Left ventricle myocardium inferior (tissue), 1 donor: ENCODE results near the gene SPECC1L. TPM values are rescaled to one million over a fixed set of nuclear protein-coding genes. Genes with fewer than 3 reads are reported as not detected.

ENCODE experiments used
- DNase-seq: peaks from one replicate; pipeline ENCODE4 v3.0.0-alpha.2; 2020
- H3K27ac ChIP-seq: fragments of 200-600 bp; replicated peaks from 2 replicates; pipeline ENCODE4 v1.8.0; 2021
- H3K27me3 ChIP-seq: fragments of 200-600 bp; 2 replicates; pipeline ENCODE4 v1.8.0; 2021; ENCODE audit warnings: low read depth
- H3K36me3 ChIP-seq: fragments of 200-600 bp; 2 replicates; pipeline ENCODE4 v1.8.0; 2021
- H3K4me1 ChIP-seq: fragments of 200-600 bp; 2 replicates; pipeline ENCODE4 v1.8.0; 2021
- H3K4me3 ChIP-seq: fragments of 200-600 bp; 2 replicates; pipeline ENCODE4 v1.8.0; 2021; ENCODE audit warnings: mild to moderate bottlenecking, moderate library complexity
- H3K9me3 ChIP-seq: fragments of 200-600 bp; replicated peaks from 2 replicates; pipeline ENCODE4 v1.8.0; 2021
- intact Hi-C: fragments of 100-400 bp; cut with micrococcal nuclease; formaldehyde crosslinking; loops from one replicate; pipeline ENCODE4 v1.11.0; 2022
- total RNA-seq: library from RNA; stranded (reverse); fragmentation: NEBNext Ultra II Directional; extraction: Animal tissue kit (Norgen Biotek cat#: 25700); gene quantifications from one replicate; pipeline ENCODE4 v1.2.1, GENCODE V29; 2021
- TF ChIP-seq, protein P1 (sequence below): fragments of 200-600 bp; IDR thresholded peaks from 2 replicates; pipeline ENCODE4 v1.8.0; 2021; ENCODE audit warnings: antibody characterized with exemption, mild to moderate bottlenecking, borderline replicate concordance
- donor health status: DM: no; HTN: yes; CAD: no; lungs with severe emphysema.

SPECC1L gene
- total RNA-seq, 1 donor from 2014 or later = 51.9 TPM

DNA sequence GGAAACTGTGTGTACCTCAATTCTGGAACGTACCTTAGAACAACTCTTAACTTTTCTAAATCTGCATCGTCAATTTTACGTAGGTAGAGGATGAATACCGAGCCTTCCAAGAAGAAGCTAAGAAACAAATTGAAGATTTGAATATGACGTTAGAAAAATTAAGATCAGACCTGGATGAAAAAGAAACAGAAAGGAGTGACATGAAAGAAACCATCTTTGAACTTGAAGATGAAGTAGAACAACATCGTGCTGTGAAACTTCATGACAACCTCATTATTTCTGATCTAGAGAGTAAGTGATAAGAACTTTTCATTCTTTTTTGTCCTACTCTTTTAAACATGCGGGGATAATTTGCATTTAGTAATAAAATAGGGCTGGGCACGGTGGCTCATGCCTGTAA, 53.5 kb downstream of the SPECC1L start:
- no peak for DNase-seq
- no peak overlapping the region for H3K4me3 ChIP-seq
- H3K27me3 ChIP-seq = no peaks in the 10 kb centered on the region
- H3K9me3 ChIP-seq = no peaks in the 10 kb centered on the region
- TF ChIP-seq, protein P1, sequence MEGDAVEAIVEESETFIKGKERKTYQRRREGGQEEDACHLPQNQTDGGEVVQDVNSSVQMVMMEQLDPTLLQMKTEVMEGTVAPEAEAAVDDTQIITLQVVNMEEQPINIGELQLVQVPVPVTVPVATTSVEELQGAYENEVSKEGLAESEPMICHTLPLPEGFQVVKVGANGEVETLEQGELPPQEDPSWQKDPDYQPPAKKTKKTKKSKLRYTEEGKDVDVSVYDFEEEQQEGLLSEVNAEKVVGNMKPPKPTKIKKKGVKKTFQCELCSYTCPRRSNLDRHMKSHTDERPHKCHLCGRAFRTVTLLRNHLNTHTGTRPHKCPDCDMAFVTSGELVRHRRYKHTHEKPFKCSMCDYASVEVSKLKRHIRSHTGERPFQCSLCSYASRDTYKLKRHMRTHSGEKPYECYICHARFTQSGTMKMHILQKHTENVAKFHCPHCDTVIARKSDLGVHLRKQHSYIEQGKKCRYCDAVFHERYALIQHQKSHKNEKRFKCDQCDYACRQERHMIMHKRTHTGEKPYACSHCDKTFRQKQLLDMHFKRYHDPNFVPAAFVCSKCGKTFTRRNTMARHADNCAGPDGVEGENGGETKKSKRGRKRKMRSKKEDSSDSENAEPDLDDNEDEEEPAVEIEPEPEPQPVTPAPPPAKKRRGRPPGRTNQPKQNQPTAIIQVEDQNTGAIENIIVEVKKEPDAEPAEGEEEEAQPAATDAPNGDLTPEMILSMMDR = no peak
- intact Hi-C loops = loop anchor here (10.0 kb wide), 1 partner anchor 201 kb away; no protein-coding TSS in a partner anchor
- peaks cover 65% of the 10 kb centered on the region for H3K36me3 ChIP-seq
- H3K4me1 ChIP-seq = peaks cover 38% of the 10 kb centered on the region
- peak overlapping the region; percentile 36 for H3K27ac ChIP-seq

DNA sequence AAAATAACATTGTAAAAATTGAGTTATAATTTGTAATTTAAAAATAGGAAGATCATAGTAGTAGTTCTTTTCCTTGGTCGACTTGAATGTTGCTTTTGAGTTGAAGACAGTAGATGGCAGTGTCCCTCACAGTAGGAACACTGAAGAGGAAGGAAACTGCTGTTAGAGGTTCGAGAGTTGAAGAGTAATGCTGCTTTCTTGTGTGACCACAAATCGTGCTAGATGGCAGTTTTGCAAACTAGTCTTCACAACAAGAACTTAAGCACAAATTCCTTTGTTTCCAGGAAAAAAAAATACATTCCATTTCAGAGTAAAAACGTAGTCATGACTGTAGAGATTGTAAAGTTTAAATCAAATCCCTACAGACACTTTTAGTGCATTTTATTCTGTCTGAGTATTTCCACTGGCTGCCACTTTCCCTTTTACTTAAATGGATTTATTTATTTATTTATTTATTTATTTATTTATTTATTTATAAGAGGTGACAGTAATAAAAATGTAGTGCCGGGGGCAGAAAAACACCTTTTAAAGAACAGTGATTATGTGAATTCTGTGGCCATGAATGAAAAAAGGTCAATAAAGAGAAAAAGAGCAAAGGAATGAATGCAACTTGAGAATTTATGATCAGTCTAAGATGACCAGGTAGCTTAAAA, 54.6 kb downstream of the SPECC1L start:
- intact Hi-C loops = loop anchor here (10.0 kb wide), 1 partner anchor 200 kb away; no protein-coding TSS in a partner anchor
- H3K4me3 ChIP-seq = no peak overlapping the region
- no peaks in the 10 kb centered on the region for H3K27me3 ChIP-seq
- TF ChIP-seq, protein P1 = peak; percentile 85
- H3K9me3 ChIP-seq = no peaks in the 10 kb centered on the region
- DNase-seq = no peak
- peaks cover 49% of the 10 kb centered on the region for H3K4me1 ChIP-seq
- peaks cover 66% of the 10 kb centered on the region for H3K36me3 ChIP-seq
- H3K27ac ChIP-seq = no peak overlapping the region

DNA sequence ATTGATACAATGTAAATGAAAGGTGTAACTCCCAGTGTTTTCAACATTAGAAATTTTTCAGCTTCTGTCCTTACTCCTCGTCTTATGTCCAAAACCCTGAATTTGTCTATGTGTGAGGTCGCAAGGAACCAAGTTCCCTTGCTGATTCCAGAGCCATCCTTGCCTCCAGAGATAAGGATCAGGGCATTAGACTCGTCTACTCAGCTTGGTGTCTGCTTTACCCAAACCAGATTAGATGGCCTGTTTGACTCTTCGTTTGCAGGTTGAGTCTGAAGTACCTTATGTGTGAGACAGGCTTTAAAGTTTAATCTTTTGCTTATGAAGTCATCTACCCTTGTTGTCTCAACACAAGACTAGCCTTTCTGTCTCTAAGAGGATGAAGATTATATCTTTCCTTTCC, 55.6 kb downstream of the SPECC1L start:
- H3K9me3 ChIP-seq = no peaks in the 10 kb centered on the region
- no peaks in the 10 kb centered on the region for H3K27me3 ChIP-seq
- H3K27ac ChIP-seq = no peak overlapping the region
- peaks cover 49% of the 10 kb centered on the region for H3K4me1 ChIP-seq
- H3K36me3 ChIP-seq = peaks cover 73% of the 10 kb centered on the region
- TF ChIP-seq, protein P1 = no peak
- intact Hi-C loops = loop anchor here (10.0 kb wide), 1 partner anchor 199 kb away; no protein-coding TSS in a partner anchor
- no peak overlapping the region for H3K4me3 ChIP-seq
- no peak for DNase-seq

DNA sequence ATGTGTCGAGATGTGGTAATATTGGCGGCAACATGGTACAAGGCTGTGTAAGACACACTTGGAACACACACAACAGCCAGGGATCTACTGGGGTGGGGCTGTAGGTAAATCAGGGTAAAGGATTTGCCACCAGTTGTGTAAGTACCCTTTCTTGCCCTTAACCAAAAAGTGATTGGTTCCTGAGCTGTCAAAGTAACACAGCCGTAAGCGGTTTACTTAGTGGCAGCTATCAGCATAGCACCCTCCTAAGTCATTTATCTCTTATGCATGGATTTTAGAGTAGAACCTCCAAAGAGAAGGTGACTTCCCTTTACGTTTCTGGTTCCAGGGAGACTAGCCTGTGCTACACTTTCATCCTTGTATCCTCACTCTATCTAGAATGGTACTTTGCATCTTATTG, 57.2 kb downstream of the SPECC1L start:
- no peak overlapping the region for H3K4me3 ChIP-seq
- H3K9me3 ChIP-seq = no peaks in the 10 kb centered on the region
- intact Hi-C loops = loop anchor here (10.0 kb wide), 1 partner anchor 197 kb away; no protein-coding TSS in a partner anchor
- TF ChIP-seq, protein P1 = no peak
- peaks cover 51% of the 10 kb centered on the region for H3K4me1 ChIP-seq
- no peak for DNase-seq
- H3K36me3 ChIP-seq = peaks cover 71% of the 10 kb centered on the region
- H3K27ac ChIP-seq = no peak overlapping the region
- H3K27me3 ChIP-seq = no peaks in the 10 kb centered on the region

DNA sequence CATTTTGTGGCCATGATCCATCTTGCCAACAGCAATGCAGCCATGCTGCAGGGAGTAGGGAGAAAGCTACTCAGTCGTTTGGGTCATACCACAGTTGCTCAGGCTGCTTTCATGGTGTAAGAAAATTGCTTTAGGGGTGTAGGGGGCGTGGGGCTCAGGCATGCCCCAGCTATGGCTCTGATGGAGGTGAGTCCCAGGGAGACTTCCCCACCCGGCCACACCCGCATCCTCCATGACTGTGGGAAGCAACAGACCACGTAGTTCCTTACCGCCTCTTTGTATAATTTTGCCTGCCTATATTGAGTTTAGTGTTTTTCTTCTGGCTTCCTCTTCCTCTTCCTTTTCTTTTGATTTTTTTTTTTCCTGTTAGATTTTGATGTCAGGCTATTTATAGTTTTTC, 58.8 kb downstream of the SPECC1L start:
- TF ChIP-seq, protein P1 = no peak
- no peaks in the 10 kb centered on the region for H3K27me3 ChIP-seq
- H3K36me3 ChIP-seq = peaks cover 66% of the 10 kb centered on the region
- peak overlapping the region; percentile 10 for H3K27ac ChIP-seq
- H3K4me1 ChIP-seq = peaks cover 39% of the 10 kb centered on the region
- H3K9me3 ChIP-seq = no peaks in the 10 kb centered on the region
- intact Hi-C loops = loop anchor here (10.0 kb wide), 1 partner anchor 195 kb away; no protein-coding TSS in a partner anchor
- no peak overlapping the region for H3K4me3 ChIP-seq
- no peak for DNase-seq
